Activated CD4-positive, CD25-positive, alpha-beta regulatory T cell (primary cell): ENCODE data around the gene SEMA3C.

Experiments used
- DNase-seq, 4 experiments: peaks; one replicate each; lab custom pipeline; 2025; lab: John Stamatoyannopoulos, UW

The SEMA3C gene

DNA sequence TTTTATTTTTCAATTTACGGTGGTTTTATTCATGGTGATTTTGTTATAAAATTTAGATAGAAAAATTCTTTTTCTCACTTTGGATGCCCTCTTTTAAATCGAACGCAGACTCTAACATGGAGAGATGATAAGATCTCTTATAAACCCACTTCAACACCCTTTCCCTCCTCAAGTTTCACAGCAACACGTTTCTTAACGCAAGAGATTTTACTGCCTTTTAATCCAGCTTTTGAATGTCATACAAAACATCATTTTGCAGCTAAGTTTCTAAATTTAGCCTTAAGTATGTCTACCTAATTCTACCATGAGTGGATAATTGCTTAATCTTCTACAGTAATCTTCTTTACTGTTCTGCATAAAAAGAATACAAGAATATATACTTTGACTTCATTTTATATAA lies 70.0 kb downstream of the SEMA3C start:
- DNase-seq, result no peak

- no peak for DNase-seq
These were observed 71.0 kb downstream of the SEMA3C start for GRCh38 chr7:80847895-80848294.

- no peak for DNase-seq
These were observed 71.8 kb downstream of the SEMA3C start for GRCh38 chr7:80847027-80847426.

DNA sequence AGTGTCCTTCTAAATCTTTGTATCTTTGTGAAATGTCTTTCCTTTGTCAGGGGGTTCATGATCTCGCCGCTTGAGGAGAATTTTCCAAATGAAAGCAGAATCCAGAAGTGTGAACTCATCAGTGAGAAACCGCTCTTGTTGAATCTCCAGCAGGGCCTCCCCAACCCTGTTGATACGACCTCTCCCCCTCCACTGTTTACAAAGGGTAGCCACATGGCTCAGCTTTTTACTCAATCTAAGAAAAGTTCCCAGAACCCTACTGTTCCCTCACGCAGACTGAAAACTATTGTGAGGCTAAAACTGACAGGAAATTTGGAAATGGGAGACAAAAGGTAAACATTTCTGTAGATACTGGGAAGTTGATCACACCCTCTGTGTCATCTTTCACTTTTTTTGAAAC lies 73.9 kb downstream of the SEMA3C start:
- DNase-seq, result no peak

GRCh38 chr7:80843018-80843677 lies 75.7 kb downstream of the SEMA3C start:
- no peak for DNase-seq

DNA sequence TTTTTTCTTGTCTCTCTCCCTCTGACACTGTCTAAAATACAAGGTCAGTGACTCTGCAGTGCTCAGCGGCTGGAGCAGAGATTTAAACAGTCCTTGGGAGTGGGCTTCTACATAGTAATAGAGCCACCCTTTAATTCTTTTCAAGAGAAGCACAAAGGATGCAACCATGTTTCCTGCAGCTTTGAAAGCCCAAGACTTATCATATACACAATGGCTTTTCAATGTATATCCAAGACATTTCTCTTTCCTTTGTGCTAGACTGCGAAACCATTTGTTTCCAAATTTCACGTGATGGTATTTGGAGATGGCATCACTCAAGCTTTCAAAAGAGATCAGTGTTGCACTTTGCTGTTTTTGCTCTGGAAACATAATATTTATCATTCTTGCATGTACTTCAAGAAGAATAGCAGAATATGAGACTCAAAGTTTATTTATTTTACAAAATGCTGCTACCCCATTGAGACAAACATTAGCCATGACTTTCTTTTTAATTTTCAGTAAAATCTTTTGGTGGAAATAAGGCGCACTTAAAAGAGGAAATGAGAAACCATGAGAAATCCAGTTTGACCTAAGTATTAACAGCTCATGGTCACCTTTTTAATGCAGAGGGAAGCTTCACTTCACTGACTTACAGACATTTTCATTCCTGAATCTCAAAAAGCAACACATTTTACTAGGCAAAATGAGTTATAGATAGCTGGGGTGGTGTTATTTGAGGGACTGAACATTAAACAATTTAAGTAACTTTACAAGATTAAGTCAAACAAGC lies 76.6 kb downstream of the SEMA3C start:
- no peak for DNase-seq

DNA sequence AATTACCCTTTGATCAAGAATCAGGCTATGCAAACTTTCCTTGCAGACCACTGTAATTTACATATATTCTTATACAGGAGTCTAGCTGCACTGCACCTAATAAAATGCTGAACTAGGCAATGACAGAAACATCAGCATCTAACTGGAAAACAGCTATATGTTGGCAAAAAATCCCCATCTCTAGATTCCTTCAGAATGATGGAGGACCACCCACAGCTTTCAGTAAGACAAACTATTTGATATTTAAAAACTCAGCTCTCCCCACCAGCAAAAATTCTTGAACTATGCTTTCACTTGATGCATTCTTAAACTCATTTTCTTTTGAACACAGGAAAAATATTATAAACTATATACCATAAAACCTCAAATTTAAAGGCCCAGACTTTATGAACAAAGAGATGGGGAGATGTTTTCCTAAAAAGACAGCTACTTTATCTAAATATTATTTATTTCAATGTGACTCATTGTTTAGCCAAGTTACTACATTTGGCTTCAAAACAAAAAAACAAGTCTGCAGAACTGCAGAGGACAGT lies 77.4 kb downstream of the SEMA3C start:
- no peak for DNase-seq

GRCh38 chr7:80840681-80841080 lies 78.2 kb downstream of the SEMA3C start:
- no peak for DNase-seq

- DNase-seq, result no peak
These were observed 79.0 kb downstream of the SEMA3C start for GRCh38 chr7:80839855-80840254.

GRCh38 chr7:80838643-80839042 lies 80.2 kb downstream of the SEMA3C start:
- DNase-seq, result no peak

- DNase-seq, result no peak
These were observed 81.5 kb downstream of the SEMA3C start for GRCh38 chr7:80837345-80837744.

DNA sequence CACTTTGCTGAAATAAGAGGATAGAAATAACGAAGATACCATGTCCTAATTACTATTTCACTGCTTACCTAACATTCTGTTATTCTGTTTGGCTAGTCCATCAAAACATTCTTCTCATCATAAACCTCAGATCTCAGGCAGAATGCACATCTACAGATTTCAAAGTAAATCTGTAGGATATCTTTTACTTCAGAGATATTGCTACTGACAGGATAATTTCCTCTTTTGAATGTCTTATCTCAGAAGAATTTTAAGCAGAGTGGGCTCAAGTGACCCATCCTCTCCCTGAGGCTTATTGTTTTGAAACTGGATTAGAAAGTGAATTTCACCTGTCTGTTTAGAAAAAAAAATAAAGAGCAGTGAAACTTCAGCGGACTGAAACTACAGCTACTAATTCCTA lies 83.6 kb downstream of the SEMA3C start:
- no peak for DNase-seq

GRCh38 chr7:80833289-80834268 lies 85.3 kb downstream of the SEMA3C start:
- no peak for DNase-seq

GRCh38 chr7:80832006-80832405 lies 86.8 kb downstream of the SEMA3C start:
- DNase-seq, result no peak

- no peak for DNase-seq
These were observed 88.1 kb downstream of the SEMA3C start for GRCh38 chr7:80830584-80831285.

- DNase-seq, result no peak
These were observed 88.8 kb downstream of the SEMA3C start for GRCh38 chr7:80830010-80830409.

DNA sequence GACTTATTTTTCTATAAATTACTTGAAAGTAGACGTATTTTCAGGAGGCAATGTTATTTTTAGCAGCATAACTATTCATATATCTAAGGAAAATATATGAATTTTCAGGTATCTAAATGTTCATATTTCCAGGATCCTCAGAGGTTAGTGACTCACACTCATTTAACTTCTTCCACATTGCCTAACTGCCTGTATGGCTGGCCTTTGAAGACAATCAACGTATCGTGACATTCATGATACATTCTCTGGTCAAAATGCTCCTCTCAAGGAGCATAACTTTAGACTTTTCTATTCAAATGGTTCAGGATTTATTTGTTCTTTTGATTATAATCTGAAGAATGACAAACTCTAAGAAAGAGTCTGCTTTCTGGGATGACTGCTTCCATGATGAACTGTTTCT lies 89.3 kb downstream of the SEMA3C start:
- DNase-seq, result no peak

- no peak for DNase-seq
These were observed 91.6 kb downstream of the SEMA3C start for GRCh38 chr7:80827239-80827633.

GRCh38 chr7:80826520-80827238 lies 92.2 kb downstream of the SEMA3C start:
- no peak for DNase-seq

- DNase-seq, result no peak
These were observed 93.4 kb downstream of the SEMA3C start for GRCh38 chr7:80825499-80825898.

- no peak for DNase-seq
These were observed 94.6 kb downstream of the SEMA3C start for GRCh38 chr7:80824253-80824652.
